HG03432 (cell line): Measurements from ENCODE around the gene TAAR1.
"Not testable (repeated sequence)": the region's sequence is repeated elsewhere in the genome, so short reads cannot be mapped to it uniquely, and the experiment has no call there.

Experiments used
- ATAC-seq: cut with Tn5 transposase; IDR thresholded peaks from one replicate; pipeline ENCODE4 v1.9.1; 2021; ENCODE audit warnings: mild to moderate bottlenecking, moderate library complexity; ENCODE audit not compliant: unreplicated experiment

TAAR1 gene

GRCh38 chr6:132600900-132601299 is 58.1 kb downstream of the TAAR1 start:
- not testable (repeated sequence) for ATAC-seq

GRCh38 chr6:132598473-132598872 is 60.5 kb downstream of the TAAR1 start:
- no peak for ATAC-seq

GRCh38 chr6:132596201-132596600 is 62.8 kb downstream of the TAAR1 start:
- no peak for ATAC-seq
